Naive thymus-derived CD4-positive, alpha-beta T cell (primary cell): ENCODE data around the gene SLC16A12. TPM values are rescaled to one million over a fixed set of nuclear protein-coding genes. Genes with fewer than 3 reads are reported as not detected.
"Not testable (repeated sequence)": the region's sequence is repeated elsewhere in the genome, so short reads cannot be mapped to it uniquely, and the experiment has no call there.

Experiments used
- ATAC-seq: fragments of 150-1000 bp; cut with Tn5 transposase; 2 replicates; pipeline ENCODE4 v1.10.0; 2021; ENCODE audit warnings: mild to moderate bottlenecking, moderate library complexity
- CTCF ChIA-PET: fragments of 350-600 bp; sonication (Branson Sonifier 250); formaldehyde crosslinking; loops from one replicate; lab custom pipeline; 2021; ENCODE audit warnings: antibody characterized with exemption; lab: Charles Lee
- POLR2A ChIA-PET: fragments of 350-600 bp; sonication (Branson Sonifier 250); formaldehyde crosslinking; loops from one replicate; lab custom pipeline; 2021; ENCODE audit warnings: antibody characterized with exemption, inconsistent platforms; lab: Charles Lee
- DNase-seq, 9 donors: peaks; one replicate each; pipeline versions ENCODE4 v3.0.0 to v3.0.0-alpha.2; 2020 to 2022; ENCODE audit warnings: mixed read lengths in 1 of 9
- H3K27ac ChIP-seq: one replicate; pipeline ENCODE4 v1.7.0; 2013; ENCODE audit warnings: mild to moderate bottlenecking, low read depth, low read length, moderate library complexity
- H3K27me3 ChIP-seq, 2 donors: one replicate each; pipeline ENCODE4 v1.7.0; 2013; ENCODE audit warnings: low read length in 2 of 2, mild to moderate bottlenecking in 2 of 2, moderate library complexity in 2 of 2; ENCODE audit not compliant: control insufficient read depth in 2 of 2, insufficient read depth in 2 of 2
- H3K36me3 ChIP-seq, 3 experiments: 1 replicate in 2 of 3; 2 replicates in 1 of 3; pipeline ENCODE4 v1.7.0; 2013; ENCODE audit warnings: low read length in 3 of 3, mild to moderate bottlenecking in 3 of 3, moderate library complexity in 1 of 3; ENCODE audit not compliant: insufficient read depth in 3 of 3, control insufficient read depth in 2 of 3
- H3K4me1 ChIP-seq, 2 donors: one replicate each; pipeline ENCODE4 v1.7.0; 2013; ENCODE audit warnings: low read length in 2 of 2, mild to moderate bottlenecking in 2 of 2, moderate library complexity in 1 of 2; ENCODE audit not compliant: control insufficient read depth in 2 of 2, insufficient read depth in 2 of 2
- H3K4me3 ChIP-seq: 2 replicates; pipeline ENCODE4 v1.7.0; 2013; ENCODE audit warnings: mild to moderate bottlenecking, low read length
- H3K9me3 ChIP-seq, 3 experiments: 1 replicate in 2 of 3; 2 replicates in 1 of 3; pipeline ENCODE4 v1.7.0; 2013; ENCODE audit warnings: low read length in 3 of 3; ENCODE audit not compliant: control insufficient read depth in 2 of 3
- H3K27ac Mint-ChIP-seq, 9 donors: one replicate each; pipeline ENCODE4 v1.8.0; 2020 to 2022; ENCODE audit warnings: mixed read lengths in 9 of 9, mild to moderate bottlenecking in 8 of 9, moderate library complexity in 5 of 9, inconsistent platforms in 2 of 9
- H3K27me3 Mint-ChIP-seq, 5 donors: one replicate each; pipeline ENCODE4 v1.8.0; 2021 to 2022; ENCODE audit warnings: mixed read lengths in 5 of 5, mild to moderate bottlenecking in 1 of 5
- H3K36me3 Mint-ChIP-seq, 5 donors: one replicate each; pipeline ENCODE4 v1.8.0; 2020 to 2022; ENCODE audit warnings: mixed read lengths in 5 of 5, mild to moderate bottlenecking in 3 of 5, inconsistent platforms in 1 of 5
- H3K4me1 Mint-ChIP-seq, 7 donors: one replicate each; pipeline ENCODE4 v1.8.0; 2020 to 2022; ENCODE audit warnings: mixed read lengths in 7 of 7, mild to moderate bottlenecking in 3 of 7, inconsistent platforms in 1 of 7
- H3K4me3 Mint-ChIP-seq, 10 donors: one replicate each; pipeline ENCODE4 v1.8.0; 2020 to 2022; ENCODE audit warnings: mild to moderate bottlenecking in 10 of 10, mixed read lengths in 10 of 10, moderate library complexity in 6 of 10, inconsistent platforms in 2 of 10
- H3K9me3 Mint-ChIP-seq, 11 donors: one replicate each; pipeline ENCODE4 v1.8.0; 2020 to 2022; ENCODE audit warnings: mixed read lengths in 11 of 11, mild to moderate bottlenecking in 4 of 11, inconsistent platforms in 1 of 11, moderate library complexity in 1 of 11
- intact Hi-C, 2 donors: fragments of 100-400 bp; cut with micrococcal nuclease; formaldehyde crosslinking; loops; one replicate each; pipeline ENCODE4 v1.15.1; 2023
- polyA plus RNA-seq, 2 donors: library from polyadenylated mRNA; unstranded; fragments of 300-500 nt; fragmentation: Illumina TruSeq; gene quantifications; one replicate each; pipeline ENCODE4 v1.2.3, GENCODE V29; 2021
- total RNA-seq, 6 experiments: library from RNA in 5 of 6; stranded (reverse) in 5 of 6; gene quantifications; 1 replicate in 5 of 6; 2 replicates in 1 of 6; pipeline ENCODE4 v1.2.3 and lab custom pipeline; 2021 to 2026

SLC16A12 gene
- total and polyA plus RNA-seq, 7 experiments from 2014 or later, result not detected

- H3K27ac ChIP-seq, H3K27ac Mint-ChIP-seq, intact Hi-C loops, DNase-seq, H3K36me3 ChIP-seq, H3K4me3 Mint-ChIP-seq, H3K4me1 ChIP-seq, H3K27me3 ChIP-seq, CTCF ChIA-PET, ATAC-seq, H3K4me3 ChIP-seq, H3K9me3 ChIP-seq, H3K27me3 Mint-ChIP-seq, H3K9me3 Mint-ChIP-seq: not testable (repeated sequence)
- peaks cover 0 to 61% (median 22%) of the 10 kb centered on the region in 5 donors for H3K36me3 Mint-ChIP-seq
- POLR2A ChIA-PET, result interaction anchor here (0.7 kb wide), 1 partner anchor 296 kb away, joined by 3 read pairs; no protein-coding TSS in a partner anchor
- peaks cover 8 to 43% (median 29%) of the 10 kb centered on the region in 7 donors for H3K4me1 Mint-ChIP-seq
Observed at GRCh38 chr10:89409282-89409681, 126.1 kb downstream of the SLC16A12 start.

- CTCF ChIA-PET, result interaction anchor here (0.7 kb wide), 1 partner anchor 137 kb away, joined by 4 read pairs; no protein-coding TSS in a partner anchor
Observed at GRCh38 chr10:89407792-89408191, 127.6 kb downstream of the SLC16A12 start.

GRCh38 chr10:89406178-89406577, 129.2 kb downstream of the SLC16A12 start:
- ATAC-seq, POLR2A ChIA-PET, CTCF ChIA-PET: not testable (repeated sequence)

More at GRCh38 chr10:89407792-89408191, 127.6 kb downstream of the SLC16A12 start:
- ATAC-seq, H3K36me3 ChIP-seq, H3K27ac Mint-ChIP-seq, H3K27ac ChIP-seq, H3K4me3 ChIP-seq, H3K27me3 Mint-ChIP-seq, H3K9me3 ChIP-seq, H3K4me3 Mint-ChIP-seq, intact Hi-C loops, H3K27me3 ChIP-seq, POLR2A ChIA-PET, DNase-seq, H3K4me1 ChIP-seq, H3K9me3 Mint-ChIP-seq: not testable (repeated sequence)
- Mint-ChIP-seq H3K36me3 (peaks cover 0 to 70% (median 34%) of the 10 kb centered on the region in 5 donors), H3K4me1 (peaks cover 9 to 32% (median 17%) of the 10 kb centered on the region in 7 donors)

GRCh38 chr10:89404104-89405047, 131.0 kb downstream of the SLC16A12 start:
- Mint-ChIP-seq H3K4me3 (no peak overlapping the region), H3K9me3 (peaks cover 0 to 7% (median 0%) of the 10 kb centered on the region in 11 donors), H3K27me3 (no peaks in the 10 kb centered on the region), H3K4me1 (peaks cover 0 to 28% (median 16%) of the 10 kb centered on the region in 7 donors), H3K27ac (no peak overlapping the region), H3K36me3 (peaks cover 6 to 69% (median 56%) of the 10 kb centered on the region in 5 donors)
- H3K27me3 ChIP-seq, result no peaks in the 10 kb centered on the region
- no peak overlapping the region for H3K4me3 ChIP-seq
- H3K4me1 ChIP-seq, result no peaks in the 10 kb centered on the region
- ATAC-seq (no peak), DNase-seq (no peak)
- no peaks in the 10 kb centered on the region for H3K9me3 ChIP-seq
- intact Hi-C loops, result no loop called here
- H3K27ac ChIP-seq, result no peak overlapping the region
- ChIA-PET CTCF (interaction anchor here (1.2 kb wide), 1 partner anchor 8 kb away, joined by 4 read pairs; no protein-coding TSS in a partner anchor), POLR2A (interaction anchor here (2.8 to 3.3 kb wide), 3 partner anchors 8 to 12 kb away, joined by 8 to 13 read pairs (median 10); partner anchors contain the start of genes IFIT1 and IFIT5)
- peaks cover 0 to 7% (median 2%) of the 10 kb centered on the region in 3 experiments for H3K36me3 ChIP-seq

More at GRCh38 chr10:89406178-89406577, 129.2 kb downstream of the SLC16A12 start:
- H3K4me3 Mint-ChIP-seq, H3K27me3 ChIP-seq, H3K4me3 ChIP-seq, H3K36me3 ChIP-seq, H3K4me1 ChIP-seq, H3K27me3 Mint-ChIP-seq, H3K9me3 ChIP-seq, H3K9me3 Mint-ChIP-seq, H3K27ac ChIP-seq, DNase-seq, H3K27ac Mint-ChIP-seq, intact Hi-C loops: not testable (repeated sequence)
- Mint-ChIP-seq H3K4me1 (peaks cover 6 to 24% (median 14%) of the 10 kb centered on the region in 7 donors), H3K36me3 (peaks cover 6 to 66% (median 46%) of the 10 kb centered on the region in 5 donors)

- Histone ChIP-seq H3K27ac (no peak overlapping the region), H3K4me3 (no peak overlapping the region), H3K9me3 (no peaks in the 10 kb centered on the region), H3K27me3 (no peaks in the 10 kb centered on the region), H3K36me3 (peaks cover 0 to 7% (median 2%) of the 10 kb centered on the region in 3 experiments), H3K4me1 (no peaks in the 10 kb centered on the region)
- ATAC-seq (no peak), DNase-seq (no peak)
- peaks cover 0 to 8% (median 0%) of the 10 kb centered on the region in 11 donors for H3K9me3 Mint-ChIP-seq
- POLR2A ChIA-PET, result interaction anchor here (1.3 to 3.3 kb wide), 4 partner anchors 9 to 12 kb away, joined by 6 to 13 read pairs (median 9); partner anchors contain the start of genes IFIT1 and IFIT5
- intact Hi-C loops, result no loop called here
- CTCF ChIA-PET, result no interaction called here
- H3K4me3 Mint-ChIP-seq, result no peak overlapping the region
- H3K36me3 Mint-ChIP-seq, result peaks cover 11 to 81% (median 64%) of the 10 kb centered on the region in 5 donors
- no peaks in the 10 kb centered on the region for H3K27me3 Mint-ChIP-seq
- peaks cover 10 to 40% (median 29%) of the 10 kb centered on the region in 7 donors for H3K4me1 Mint-ChIP-seq
- peak overlapping the region in 1 of 9 donors; percentile 69 for H3K27ac Mint-ChIP-seq
Observed at GRCh38 chr10:89403043-89403442, 132.4 kb downstream of the SLC16A12 start.

GRCh38 chr10:89399956-89400355, 135.4 kb downstream of the SLC16A12 start:
- H3K9me3 ChIP-seq, result no peaks in the 10 kb centered on the region
- intact Hi-C loops, result no loop called here
- no peak overlapping the region for H3K27ac ChIP-seq
- H3K4me1 Mint-ChIP-seq, result peaks cover 18 to 61% (median 46%) of the 10 kb centered on the region in 7 donors
- peaks cover 0 to 7% (median 2%) of the 10 kb centered on the region in 3 experiments for H3K36me3 ChIP-seq
- H3K4me1 ChIP-seq, result no peaks in the 10 kb centered on the region
- H3K4me3 Mint-ChIP-seq, result peak overlapping the region in 2 of 10 donors; percentile 2 to 15
- no peaks in the 10 kb centered on the region for H3K27me3 Mint-ChIP-seq
- no peak overlapping the region for H3K4me3 ChIP-seq
- H3K9me3 Mint-ChIP-seq, result peaks cover 0 to 8% (median 0%) of the 10 kb centered on the region in 11 donors
- CTCF ChIA-PET, result no interaction called here
- POLR2A ChIA-PET, result interaction anchor here (0.7 to 1.8 kb wide), 2 partner anchors 14 to 151 kb away, joined by 3 to 7 read pairs; partner anchors contain the start of gene IFIT5
- H3K36me3 Mint-ChIP-seq, result peaks cover 15 to 76% (median 64%) of the 10 kb centered on the region in 5 donors
- no peak for DNase-seq
- ATAC-seq, result no peak
- no peak overlapping the region for H3K27ac Mint-ChIP-seq
- H3K27me3 ChIP-seq, result no peaks in the 10 kb centered on the region
